WTC11 (cell line): ENCODE results near the gene APH1A. TPM values are rescaled to one million over a fixed set of nuclear protein-coding genes. Genes with fewer than 3 reads are reported as not detected.

Experiments
- ATAC-seq: fragments of 200-7000 bp; cut with Tn5 transposase; 2 replicates; pipeline ENCODE4 v1.10.0; 2021; ENCODE audit warnings: mild to moderate bottlenecking, moderate library complexity
- CTCF ChIA-PET: fragments of 300-600 bp; sonication (Branson Sonifier 250); formaldehyde crosslinking; loops from one replicate; lab custom pipeline; 2021; ENCODE audit warnings: antibody characterized with exemption; lab: Charles Lee
- POLR2A ChIA-PET: fragments of 350-600 bp; sonication (Branson Sonifier 250); formaldehyde crosslinking; loops from one replicate; lab custom pipeline; 2021; ENCODE audit warnings: antibody characterized with exemption; lab: Charles Lee
- DNase-seq: peaks from one replicate; pipeline ENCODE4 v3.0.0; 2021; ENCODE audit warnings: low spot score
- H3K27ac Mint-ChIP-seq: 2 replicates; pipeline ENCODE4 v1.8.0; 2021; ENCODE audit warnings: mixed read lengths
- H3K27me3 Mint-ChIP-seq: 2 replicates; pipeline ENCODE4 v1.8.0; 2021; ENCODE audit warnings: low read depth, mild to moderate bottlenecking, moderate library complexity, mixed read lengths
- H3K36me3 Mint-ChIP-seq: 2 replicates; pipeline ENCODE4 v1.8.0; 2021; ENCODE audit warnings: mixed read lengths
- H3K4me1 Mint-ChIP-seq: 2 replicates; pipeline ENCODE4 v1.8.0; 2022; ENCODE audit warnings: mixed read lengths
- H3K4me3 Mint-ChIP-seq: 2 replicates; pipeline ENCODE4 v1.8.0; 2021; ENCODE audit warnings: mild to moderate bottlenecking, moderate library complexity, mixed read lengths
- H3K9me3 Mint-ChIP-seq: 2 replicates; pipeline ENCODE4 v1.8.0; 2021; ENCODE audit warnings: mixed read lengths
- AR ChIP-seq: fragments of 250-450 bp; sonication (Bioruptor Pico); IDR thresholded peaks from 2 replicates; pipeline ENCODE4 v1.9.0; 2021; ENCODE audit warnings: mild to moderate bottlenecking
- CREB1 ChIP-seq: sonication (generic); formaldehyde crosslinking; IDR thresholded peaks from 2 replicates; pipeline ENCODE4 v1.8.0; 2023; ENCODE audit warnings: mild to moderate bottlenecking, missing genetic modification reagents
- EMX1 ChIP-seq: fragments of 250-450 bp; sonication (Bioruptor Pico); IDR thresholded peaks from 2 replicates; pipeline ENCODE4 v1.8.0; 2021; ENCODE audit warnings: mild to moderate bottlenecking
- ESRRA ChIP-seq: sonication (generic); formaldehyde crosslinking; IDR thresholded peaks from 2 replicates; pipeline ENCODE4 v1.8.1; 2022; ENCODE audit warnings: mild to moderate bottlenecking, missing genetic modification reagents, borderline replicate concordance
- FOXK1 ChIP-seq: sonication (generic); formaldehyde crosslinking; IDR thresholded peaks from 2 replicates; pipeline ENCODE4 v1.8.0; 2022; ENCODE audit warnings: mild to moderate bottlenecking, moderate library complexity, missing genetic modification reagents
- HMGA2 ChIP-seq: fragments of 250-450 bp; sonication (Bioruptor Pico); IDR thresholded peaks from 2 replicates; pipeline ENCODE4 v1.4.0; 2021; ENCODE audit warnings: mild to moderate bottlenecking, moderate library complexity
- KAT7 ChIP-seq: sonication (generic); formaldehyde crosslinking; IDR thresholded peaks from 2 replicates; pipeline ENCODE4 v1.8.1; 2023; ENCODE audit warnings: missing genetic modification reagents, mild to moderate bottlenecking, borderline replicate concordance
- NR2C2 ChIP-seq: sonication (generic); formaldehyde crosslinking; IDR thresholded peaks from 2 replicates; pipeline ENCODE4 v1.8.0; 2022; ENCODE audit warnings: mild to moderate bottlenecking, missing genetic modification reagents
- PREB ChIP-seq: sonication (generic); formaldehyde crosslinking; IDR thresholded peaks from 2 replicates; pipeline ENCODE4 v1.8.1; 2022; ENCODE audit warnings: mild to moderate bottlenecking, missing genetic modification reagents, moderate library complexity, borderline replicate concordance
- PRRX2 ChIP-seq: fragments of 250-450 bp; sonication (Bioruptor Pico); IDR thresholded peaks from 2 replicates; pipeline ENCODE4 v1.8.0; 2021; ENCODE audit warnings: mild to moderate bottlenecking
- ZNF425 ChIP-seq: fragments of 250-450 bp; sonication (Bioruptor Pico); conservative IDR thresholded peaks from 2 replicates; pipeline ENCODE4 v1.9.0; 2021; ENCODE audit warnings: mild to moderate bottlenecking
- ZNF671 ChIP-seq: fragments of 250-450 bp; sonication (Bioruptor Pico); IDR thresholded peaks from 2 replicates; pipeline ENCODE4 v1.8.0; 2021; ENCODE audit warnings: mild to moderate bottlenecking
- total RNA-seq: library from RNA; stranded (reverse); gene quantifications from 3 replicates; pipeline ENCODE4 v1.2.3, GENCODE V29; 2021
- TF ChIP-seq, protein P1 (sequence below): sonication (generic); formaldehyde crosslinking; IDR thresholded peaks from 2 replicates; pipeline ENCODE4 v1.8.1; 2022; ENCODE audit warnings: low read depth, mild to moderate bottlenecking, moderate library complexity, missing genetic modification reagents, borderline replicate concordance
- TF ChIP-seq, protein P2 (sequence below): sonication (generic); formaldehyde crosslinking; IDR thresholded peaks from 2 replicates; pipeline ENCODE4 v1.8.1; 2023; ENCODE audit warnings: mild to moderate bottlenecking, missing genetic modification reagents
- TF ChIP-seq, protein P3 (sequence below): sonication (generic); formaldehyde crosslinking; IDR thresholded peaks from 2 replicates; pipeline ENCODE4 v1.8.1; 2022; ENCODE audit warnings: low read depth, missing genetic modification reagents, borderline replicate concordance
- TF ChIP-seq, protein P4 (sequence below): sonication (generic); formaldehyde crosslinking; IDR thresholded peaks from 2 replicates; pipeline ENCODE4 v1.8.0; 2023; ENCODE audit warnings: missing genetic modification reagents, mild to moderate bottlenecking, borderline replicate concordance
- TF ChIP-seq, protein P5 (sequence below): sonication (generic); formaldehyde crosslinking; IDR thresholded peaks from 2 replicates; pipeline ENCODE4 v1.8.0; 2023; ENCODE audit warnings: missing genetic modification reagents

APH1A gene
- total RNA-seq, 1 experiment from 2014 or later, result 120 TPM

GRCh38 chr1:150311762-150312161 is 42.9 kb upstream of the APH1A start:
- Mint-ChIP-seq H3K27me3 (no peaks in the 10 kb centered on the region), H3K9me3 (no peaks in the 10 kb centered on the region), H3K27ac (no peak overlapping the region), H3K4me3 (no peak overlapping the region), H3K4me1 (no peaks in the 10 kb centered on the region), H3K36me3 (peaks cover 13% of the 10 kb centered on the region)
- TF ChIP-seq AR (CRISPR knock-in tag) (no peak), PRRX2 (CRISPR knock-in tag) (no peak), ZNF671 (CRISPR knock-in tag) (no peak), CREB1 (CRISPR knock-in tag) (no peak), ESRRA (CRISPR knock-in tag) (no peak), NR2C2 (CRISPR knock-in tag) (no peak), KAT7 (no peak), PREB (CRISPR knock-in tag) (no peak), ZNF425 (no peak), EMX1 (CRISPR knock-in tag) (no peak), FOXK1 (CRISPR knock-in tag) (no peak), HMGA2 (CRISPR knock-in tag) (no peak)
- TF ChIP-seq, protein P1, sequence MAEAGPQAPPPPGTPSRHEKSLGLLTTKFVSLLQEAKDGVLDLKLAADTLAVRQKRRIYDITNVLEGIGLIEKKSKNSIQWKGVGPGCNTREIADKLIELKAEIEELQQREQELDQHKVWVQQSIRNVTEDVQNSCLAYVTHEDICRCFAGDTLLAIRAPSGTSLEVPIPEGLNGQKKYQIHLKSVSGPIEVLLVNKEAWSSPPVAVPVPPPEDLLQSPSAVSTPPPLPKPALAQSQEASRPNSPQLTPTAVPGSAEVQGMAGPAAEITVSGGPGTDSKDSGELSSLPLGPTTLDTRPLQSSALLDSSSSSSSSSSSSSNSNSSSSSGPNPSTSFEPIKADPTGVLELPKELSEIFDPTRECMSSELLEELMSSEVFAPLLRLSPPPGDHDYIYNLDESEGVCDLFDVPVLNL (CRISPR knock-in tag), result no peak
- TF ChIP-seq, protein P2, sequence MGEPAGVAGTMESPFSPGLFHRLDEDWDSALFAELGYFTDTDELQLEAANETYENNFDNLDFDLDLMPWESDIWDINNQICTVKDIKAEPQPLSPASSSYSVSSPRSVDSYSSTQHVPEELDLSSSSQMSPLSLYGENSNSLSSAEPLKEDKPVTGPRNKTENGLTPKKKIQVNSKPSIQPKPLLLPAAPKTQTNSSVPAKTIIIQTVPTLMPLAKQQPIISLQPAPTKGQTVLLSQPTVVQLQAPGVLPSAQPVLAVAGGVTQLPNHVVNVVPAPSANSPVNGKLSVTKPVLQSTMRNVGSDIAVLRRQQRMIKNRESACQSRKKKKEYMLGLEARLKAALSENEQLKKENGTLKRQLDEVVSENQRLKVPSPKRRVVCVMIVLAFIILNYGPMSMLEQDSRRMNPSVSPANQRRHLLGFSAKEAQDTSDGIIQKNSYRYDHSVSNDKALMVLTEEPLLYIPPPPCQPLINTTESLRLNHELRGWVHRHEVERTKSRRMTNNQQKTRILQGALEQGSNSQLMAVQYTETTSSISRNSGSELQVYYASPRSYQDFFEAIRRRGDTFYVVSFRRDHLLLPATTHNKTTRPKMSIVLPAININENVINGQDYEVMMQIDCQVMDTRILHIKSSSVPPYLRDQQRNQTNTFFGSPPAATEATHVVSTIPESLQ (CRISPR knock-in tag), result no peak
- TF ChIP-seq, protein P3, sequence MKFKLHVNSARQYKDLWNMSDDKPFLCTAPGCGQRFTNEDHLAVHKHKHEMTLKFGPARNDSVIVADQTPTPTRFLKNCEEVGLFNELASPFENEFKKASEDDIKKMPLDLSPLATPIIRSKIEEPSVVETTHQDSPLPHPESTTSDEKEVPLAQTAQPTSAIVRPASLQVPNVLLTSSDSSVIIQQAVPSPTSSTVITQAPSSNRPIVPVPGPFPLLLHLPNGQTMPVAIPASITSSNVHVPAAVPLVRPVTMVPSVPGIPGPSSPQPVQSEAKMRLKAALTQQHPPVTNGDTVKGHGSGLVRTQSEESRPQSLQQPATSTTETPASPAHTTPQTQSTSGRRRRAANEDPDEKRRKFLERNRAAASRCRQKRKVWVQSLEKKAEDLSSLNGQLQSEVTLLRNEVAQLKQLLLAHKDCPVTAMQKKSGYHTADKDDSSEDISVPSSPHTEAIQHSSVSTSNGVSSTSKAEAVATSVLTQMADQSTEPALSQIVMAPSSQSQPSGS (CRISPR knock-in tag), result no peak
- TF ChIP-seq, protein P4, sequence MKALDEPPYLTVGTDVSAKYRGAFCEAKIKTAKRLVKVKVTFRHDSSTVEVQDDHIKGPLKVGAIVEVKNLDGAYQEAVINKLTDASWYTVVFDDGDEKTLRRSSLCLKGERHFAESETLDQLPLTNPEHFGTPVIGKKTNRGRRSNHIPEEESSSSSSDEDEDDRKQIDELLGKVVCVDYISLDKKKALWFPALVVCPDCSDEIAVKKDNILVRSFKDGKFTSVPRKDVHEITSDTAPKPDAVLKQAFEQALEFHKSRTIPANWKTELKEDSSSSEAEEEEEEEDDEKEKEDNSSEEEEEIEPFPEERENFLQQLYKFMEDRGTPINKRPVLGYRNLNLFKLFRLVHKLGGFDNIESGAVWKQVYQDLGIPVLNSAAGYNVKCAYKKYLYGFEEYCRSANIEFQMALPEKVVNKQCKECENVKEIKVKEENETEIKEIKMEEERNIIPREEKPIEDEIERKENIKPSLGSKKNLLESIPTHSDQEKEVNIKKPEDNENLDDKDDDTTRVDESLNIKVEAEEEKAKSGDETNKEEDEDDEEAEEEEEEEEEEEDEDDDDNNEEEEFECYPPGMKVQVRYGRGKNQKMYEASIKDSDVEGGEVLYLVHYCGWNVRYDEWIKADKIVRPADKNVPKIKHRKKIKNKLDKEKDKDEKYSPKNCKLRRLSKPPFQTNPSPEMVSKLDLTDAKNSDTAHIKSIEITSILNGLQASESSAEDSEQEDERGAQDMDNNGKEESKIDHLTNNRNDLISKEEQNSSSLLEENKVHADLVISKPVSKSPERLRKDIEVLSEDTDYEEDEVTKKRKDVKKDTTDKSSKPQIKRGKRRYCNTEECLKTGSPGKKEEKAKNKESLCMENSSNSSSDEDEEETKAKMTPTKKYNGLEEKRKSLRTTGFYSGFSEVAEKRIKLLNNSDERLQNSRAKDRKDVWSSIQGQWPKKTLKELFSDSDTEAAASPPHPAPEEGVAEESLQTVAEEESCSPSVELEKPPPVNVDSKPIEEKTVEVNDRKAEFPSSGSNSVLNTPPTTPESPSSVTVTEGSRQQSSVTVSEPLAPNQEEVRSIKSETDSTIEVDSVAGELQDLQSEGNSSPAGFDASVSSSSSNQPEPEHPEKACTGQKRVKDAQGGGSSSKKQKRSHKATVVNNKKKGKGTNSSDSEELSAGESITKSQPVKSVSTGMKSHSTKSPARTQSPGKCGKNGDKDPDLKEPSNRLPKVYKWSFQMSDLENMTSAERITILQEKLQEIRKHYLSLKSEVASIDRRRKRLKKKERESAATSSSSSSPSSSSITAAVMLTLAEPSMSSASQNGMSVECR (CRISPR knock-in tag), result no peak
- TF ChIP-seq, protein P5, sequence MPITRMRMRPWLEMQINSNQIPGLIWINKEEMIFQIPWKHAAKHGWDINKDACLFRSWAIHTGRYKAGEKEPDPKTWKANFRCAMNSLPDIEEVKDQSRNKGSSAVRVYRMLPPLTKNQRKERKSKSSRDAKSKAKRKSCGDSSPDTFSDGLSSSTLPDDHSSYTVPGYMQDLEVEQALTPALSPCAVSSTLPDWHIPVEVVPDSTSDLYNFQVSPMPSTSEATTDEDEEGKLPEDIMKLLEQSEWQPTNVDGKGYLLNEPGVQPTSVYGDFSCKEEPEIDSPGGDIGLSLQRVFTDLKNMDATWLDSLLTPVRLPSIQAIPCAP, result no peak
- CTCF ChIA-PET, result interaction anchor here (0.5 kb wide), 1 partner anchor 16 kb away, joined by 3 read pairs; no protein-coding TSS in a partner anchor
- no peak for DNase-seq
- POLR2A ChIA-PET, result no interaction called here
- ATAC-seq, result no peak
